HG03342 (cell line): ENCODE data around the gene HSD17B11.
A peak's percentile ranks its signal among the peaks of the same experiment; 100 is the strongest.
"Not testable (repeated sequence)": the region's sequence is repeated elsewhere in the genome, so short reads cannot be mapped to it uniquely, and the experiment has no call there.

Experiments used
- ATAC-seq: cut with Tn5 transposase; IDR thresholded peaks from one replicate; pipeline ENCODE4 v1.9.1; 2021; ENCODE audit warnings: mild to moderate bottlenecking, moderate library complexity; ENCODE audit not compliant: unreplicated experiment

HSD17B11 gene

DNA sequence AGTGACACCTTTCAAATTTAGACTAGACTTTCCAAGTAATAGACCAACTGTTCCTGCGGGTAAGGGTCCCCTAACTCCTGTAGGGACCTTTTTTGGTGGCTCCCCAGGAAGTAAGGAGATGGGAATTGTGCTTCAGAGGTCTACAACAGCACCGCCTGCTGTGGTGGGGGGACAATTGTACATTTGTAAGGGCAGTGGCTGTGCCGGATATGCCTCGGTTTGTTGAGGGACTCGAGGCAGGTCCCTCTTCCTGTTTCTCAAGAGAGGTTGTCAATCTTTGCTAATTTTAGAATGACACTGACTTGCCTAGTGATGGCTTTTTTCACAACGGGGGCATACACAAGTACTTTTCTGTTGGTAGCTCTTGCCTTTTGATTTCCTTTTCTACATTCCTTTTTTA is 15.5 kb upstream of the HSD17B11 start:
- ATAC-seq, result peak; percentile 49

DNA sequence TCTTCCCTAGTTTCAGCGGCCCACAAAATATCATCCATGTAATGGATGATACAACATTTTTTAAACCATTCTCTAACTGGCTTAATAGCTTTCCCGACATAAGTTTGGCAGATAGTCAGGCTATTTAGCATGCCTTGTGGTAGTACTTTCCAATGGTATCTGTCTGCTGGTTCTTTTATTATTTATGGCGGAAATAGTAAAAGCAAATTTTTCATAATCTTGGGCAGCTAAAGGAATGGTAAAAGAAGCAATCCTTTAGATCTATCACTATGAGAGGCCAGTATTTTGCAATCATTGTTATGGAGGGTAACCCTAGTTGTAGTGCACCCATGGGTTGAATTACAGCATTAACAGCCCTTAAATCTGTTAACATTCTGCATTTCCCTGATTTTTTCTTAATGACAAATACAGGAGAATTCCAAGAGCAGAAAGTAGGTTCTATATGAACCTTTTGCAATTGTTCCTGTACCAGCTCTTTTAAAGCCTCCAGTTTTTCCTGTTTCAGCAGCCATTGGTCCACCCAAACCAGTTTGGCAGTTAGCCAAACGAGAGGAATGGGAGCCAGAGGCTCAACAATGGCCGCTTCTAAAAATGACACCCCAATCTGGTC is 14.3 kb upstream of the HSD17B11 start:
- no peak for ATAC-seq

DNA sequence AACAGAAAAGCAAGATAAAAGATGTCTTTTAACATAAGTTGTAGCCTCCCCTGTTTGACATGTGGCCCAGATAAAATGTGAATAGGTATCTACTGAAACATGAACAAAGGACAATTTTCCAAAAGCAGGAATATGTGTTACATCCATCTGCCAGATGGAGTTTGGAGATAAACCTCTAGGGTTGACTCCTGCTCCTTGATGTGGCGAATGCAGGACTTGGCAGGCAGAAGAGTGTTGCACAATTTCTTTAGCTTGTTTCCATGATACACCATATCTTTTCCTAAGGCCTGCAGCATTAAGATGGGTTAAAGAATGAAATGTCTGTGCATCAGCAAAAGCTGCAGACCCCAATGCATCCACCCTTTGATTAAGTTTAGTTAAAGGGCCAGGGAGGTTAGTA is 12.7 kb upstream of the HSD17B11 start:
- ATAC-seq, result not testable (repeated sequence)

DNA sequence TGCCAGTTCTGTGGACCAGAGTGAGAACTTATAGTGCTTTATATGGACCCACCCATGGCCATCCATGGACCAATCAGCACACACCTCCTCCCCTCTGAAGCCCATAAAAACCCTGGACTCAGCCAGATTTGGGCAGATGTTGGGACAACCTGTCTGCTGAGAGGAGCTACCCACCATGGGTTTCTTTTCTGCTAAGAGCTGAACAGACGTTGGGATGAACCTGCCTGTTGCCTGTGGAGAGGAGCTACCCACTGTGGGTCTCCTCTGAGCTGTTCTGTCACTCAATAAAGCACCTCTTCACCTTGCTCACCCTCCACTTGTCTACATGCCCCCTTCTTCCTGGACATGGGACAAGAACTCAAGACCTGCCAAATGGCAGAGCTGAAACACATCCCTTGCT is 9.0 kb upstream of the HSD17B11 start:
- no peak for ATAC-seq

DNA sequence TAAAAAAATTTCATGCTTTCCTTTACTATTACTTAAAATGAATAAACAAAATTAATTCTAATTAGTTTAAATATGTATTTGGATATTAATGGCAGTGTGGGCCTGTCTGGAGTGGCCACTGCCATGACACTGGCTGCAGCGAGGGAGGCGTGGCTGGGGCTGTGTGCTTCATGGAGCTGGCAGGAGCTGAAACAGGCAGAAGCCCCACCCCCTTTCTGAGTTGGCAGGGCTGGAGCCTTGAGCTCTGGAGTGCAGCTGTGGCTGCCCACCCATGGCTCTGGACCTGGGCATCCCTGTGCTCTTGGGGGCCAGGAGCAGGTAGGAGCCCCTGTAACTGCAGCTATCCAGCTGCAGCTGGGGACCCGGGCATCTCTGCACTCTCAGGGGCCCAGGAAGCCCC is 8.2 kb upstream of the HSD17B11 start:
- no peak for ATAC-seq

DNA sequence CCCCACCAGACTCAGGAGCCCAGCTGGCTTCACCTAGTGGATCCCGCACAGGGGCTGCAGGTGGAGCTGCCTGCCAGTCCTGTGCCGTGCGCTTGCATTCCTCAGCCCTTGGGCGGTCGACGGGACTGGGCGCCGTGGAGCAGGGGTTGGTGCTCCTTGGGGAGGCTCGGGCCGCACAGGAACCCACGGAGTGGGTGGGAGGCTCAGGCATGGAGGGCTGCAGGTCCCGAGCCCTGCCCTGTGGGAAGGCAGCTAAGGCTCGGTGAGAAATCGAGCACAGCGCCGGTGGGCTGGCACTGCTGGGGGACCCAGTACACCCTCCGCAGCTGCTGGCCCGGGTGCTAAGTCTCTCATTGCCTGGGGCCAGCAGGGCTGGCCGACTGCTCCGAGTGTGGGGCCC is 4.9 kb upstream of the HSD17B11 start:
- not testable (repeated sequence) for ATAC-seq

DNA sequence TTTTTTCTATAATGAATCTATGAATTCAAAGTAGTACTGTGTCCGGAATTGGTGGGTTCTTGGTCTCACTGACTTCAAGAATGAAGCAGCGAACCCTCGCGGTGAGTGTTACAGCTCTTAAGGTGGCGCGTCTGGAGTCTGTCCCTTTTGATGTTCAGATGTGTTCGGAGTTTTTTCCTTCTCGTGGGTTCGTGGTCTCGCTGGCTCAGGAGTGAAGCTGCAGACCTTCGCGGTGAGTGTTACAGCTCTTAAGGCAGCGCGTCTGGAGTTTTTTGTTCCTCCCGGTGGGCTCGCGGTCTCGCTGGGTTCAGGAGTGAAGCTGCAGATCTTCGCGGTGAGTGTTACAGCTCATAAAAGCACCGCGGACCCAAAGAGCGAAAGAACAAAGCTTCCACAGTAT is 4.1 kb upstream of the HSD17B11 start:
- not testable (repeated sequence) for ATAC-seq

DNA sequence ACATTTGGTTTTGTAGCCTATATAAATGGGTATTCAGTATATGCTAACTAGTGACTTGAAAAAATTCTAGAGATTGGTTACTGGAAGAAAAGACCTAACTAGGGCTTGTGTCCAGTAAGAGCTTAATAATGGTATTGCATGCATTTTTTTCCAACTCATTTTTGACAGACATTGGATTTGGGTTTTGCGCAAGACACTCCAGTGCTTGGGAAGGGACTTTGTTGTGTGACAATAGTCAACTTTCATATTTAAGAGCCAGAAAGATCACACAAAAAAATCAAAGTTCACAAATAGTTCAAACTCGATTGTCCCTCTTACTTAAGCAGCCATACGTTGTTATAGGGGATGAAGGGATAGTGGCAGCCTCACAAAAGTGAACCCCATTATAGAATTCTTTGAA is 1.2 kb upstream of the HSD17B11 start:
- ATAC-seq, result no peak

DNA sequence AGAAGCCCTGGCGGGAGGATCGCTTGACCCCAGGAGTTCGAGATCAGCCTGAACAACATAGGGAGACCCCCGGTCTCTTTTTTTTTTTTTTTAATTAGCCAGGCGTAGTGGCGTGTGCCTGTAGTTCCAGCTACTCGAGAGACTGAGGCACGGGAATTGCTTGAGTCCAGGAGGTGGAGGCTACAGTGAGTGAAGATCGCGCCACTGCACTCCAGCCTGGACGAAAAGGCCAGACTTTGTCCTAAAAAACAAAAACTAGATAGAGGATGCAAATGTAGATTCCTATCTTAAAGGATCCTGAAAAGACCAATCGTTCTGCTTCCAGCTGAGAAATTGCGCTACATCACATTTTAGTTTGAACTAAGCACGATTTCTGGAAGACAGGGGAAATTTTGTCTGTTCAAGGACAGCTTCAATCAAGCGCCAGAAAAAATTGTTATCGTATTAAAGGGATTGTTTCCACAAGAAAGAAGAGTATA is 627 bp upstream of the HSD17B11 start:
- no peak for ATAC-seq

DNA sequence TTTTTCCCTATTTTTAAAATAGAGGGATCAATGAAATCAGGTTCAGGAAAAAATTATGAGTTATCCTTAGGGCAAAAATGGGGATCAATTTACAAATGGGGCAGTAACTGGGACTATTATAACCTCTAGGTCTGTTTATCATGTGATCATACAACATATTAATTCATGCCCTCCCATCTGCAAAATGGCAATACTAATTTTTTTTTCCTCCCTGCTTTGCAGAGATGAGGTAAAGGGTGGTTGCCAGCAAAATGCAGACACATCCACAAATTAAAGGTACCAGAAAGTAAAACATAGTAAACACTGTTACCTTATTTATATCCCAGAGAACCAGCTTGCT is 467 bp downstream of the HSD17B11 start:
- peak; percentile 2 for ATAC-seq

DNA sequence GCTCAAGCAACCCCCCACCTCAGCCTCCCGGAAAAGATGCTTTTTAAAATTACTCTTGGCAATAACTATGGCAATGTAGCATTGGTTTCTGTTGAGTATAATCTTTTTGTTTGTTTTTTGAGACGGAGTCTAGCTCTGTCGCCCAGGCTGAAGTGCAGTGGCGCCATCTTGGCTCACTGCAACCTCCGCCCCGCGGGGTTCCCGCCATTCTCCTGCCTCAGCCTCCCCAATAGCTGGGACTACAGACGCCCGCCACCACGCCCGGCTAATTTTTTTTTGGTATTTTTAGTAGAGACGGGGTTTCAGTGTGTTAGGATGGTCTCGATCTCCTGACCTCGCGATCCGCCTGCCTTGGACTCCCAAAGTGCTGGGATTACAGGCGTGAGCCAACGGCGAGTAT is 933 bp downstream of the HSD17B11 start:
- not testable (repeated sequence) for ATAC-seq

DNA sequence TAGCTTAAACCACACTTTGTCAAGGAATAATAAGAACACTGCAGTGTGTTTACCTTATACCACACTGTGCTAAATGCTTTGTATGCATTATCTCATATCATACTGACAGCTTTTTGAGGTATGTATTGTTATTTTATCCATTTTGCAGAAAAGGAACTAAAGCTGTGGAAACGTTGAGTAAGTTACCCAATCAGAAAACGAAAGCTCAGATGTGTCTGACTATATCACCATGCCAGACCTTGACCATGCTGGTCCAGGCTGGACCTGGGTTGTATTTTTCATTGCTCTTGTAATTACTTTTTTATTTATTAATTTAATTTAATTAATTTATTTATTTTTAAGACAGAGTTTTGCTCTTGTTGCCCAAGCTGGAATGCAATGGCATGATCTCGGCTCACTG is 2.1 kb downstream of the HSD17B11 start:
- ATAC-seq, result no peak

DNA sequence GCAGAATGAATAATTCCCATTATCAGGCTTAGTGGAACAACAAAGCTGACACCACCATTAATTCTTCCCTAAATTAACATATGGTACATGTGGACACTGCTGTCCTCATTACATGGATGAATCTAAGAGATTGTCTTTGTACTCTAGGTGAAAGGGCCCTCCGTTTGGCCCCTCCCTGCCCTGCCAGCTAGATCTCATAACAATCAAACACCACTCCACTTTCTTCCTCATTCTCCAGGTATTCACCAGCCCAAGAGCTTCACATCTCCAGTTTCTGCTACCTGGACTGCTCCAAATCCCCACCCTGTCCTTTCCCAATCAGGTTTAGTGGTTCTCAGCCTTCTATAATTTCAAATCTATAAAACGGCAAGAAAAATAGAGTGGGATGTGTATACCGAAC is 3.8 kb downstream of the HSD17B11 start:
- no peak for ATAC-seq

DNA sequence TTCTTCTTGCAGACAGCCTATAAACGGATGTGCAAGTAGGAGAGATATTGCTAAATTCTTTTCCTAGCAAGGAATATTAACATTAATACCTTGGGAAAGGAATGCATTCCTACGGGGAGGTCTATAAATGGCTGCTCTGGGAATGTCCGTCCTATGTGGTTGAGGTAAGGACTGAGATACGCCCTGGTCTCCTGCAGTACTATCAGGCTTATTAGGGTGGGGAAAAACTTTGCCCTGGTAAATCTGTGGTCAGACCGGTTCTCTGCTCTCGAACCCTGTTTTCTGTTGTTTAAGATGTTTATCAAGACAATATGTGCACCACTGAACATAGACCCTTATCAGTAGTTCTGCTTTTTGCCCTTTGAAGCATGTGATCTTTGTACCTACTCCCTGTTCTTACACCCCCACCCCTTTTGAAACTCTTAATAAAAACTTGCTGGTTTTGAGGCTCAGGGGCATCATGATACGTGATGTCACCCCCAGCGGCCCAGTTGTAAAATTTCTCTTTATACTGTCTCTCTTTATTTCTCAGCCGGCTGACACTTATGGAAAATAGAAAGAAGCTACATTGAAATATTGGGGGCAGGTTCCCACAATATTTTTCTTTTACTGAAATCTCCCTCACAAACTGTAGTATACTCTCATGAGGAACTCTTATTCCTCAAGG is 6.4 kb downstream of the HSD17B11 start:
- ATAC-seq, result not testable (repeated sequence)

DNA sequence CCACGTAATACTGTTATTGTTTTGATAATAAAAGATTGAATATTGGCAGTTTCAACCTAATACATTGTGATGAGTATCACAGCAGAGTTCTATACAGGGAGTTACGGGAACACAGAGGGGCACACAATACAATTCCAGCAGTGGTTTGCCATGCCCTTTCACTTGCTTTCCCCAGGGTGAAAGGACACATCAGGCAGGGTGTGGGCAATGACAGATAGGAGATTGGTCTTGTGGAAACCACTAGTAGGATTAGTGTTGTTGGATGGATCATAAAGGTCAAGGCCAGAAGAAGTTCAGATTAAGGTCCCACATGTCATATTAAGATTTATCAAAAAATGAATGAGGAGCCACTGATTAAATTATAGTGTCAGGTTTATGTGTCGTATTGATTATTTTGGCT is 8.1 kb downstream of the HSD17B11 start:
- no peak for ATAC-seq

DNA sequence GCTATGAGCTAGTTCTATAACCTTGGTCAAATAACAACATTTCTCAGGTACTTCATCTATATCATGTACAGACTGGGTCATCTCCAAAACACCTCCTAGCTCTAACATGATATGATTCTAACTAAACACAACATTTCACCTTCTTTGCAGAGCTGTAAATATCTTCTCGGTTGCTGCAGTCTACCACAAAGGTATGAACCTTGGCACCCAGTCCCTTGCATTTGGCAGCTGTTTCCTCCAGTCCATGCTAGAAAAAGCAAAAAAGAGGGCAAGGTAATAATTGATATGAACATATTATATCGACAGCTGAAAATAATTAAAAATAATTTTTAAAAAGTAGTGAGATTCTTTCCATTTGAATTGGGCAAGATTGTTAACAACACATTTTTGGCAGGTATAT is 8.9 kb downstream of the HSD17B11 start:
- no peak for ATAC-seq

DNA sequence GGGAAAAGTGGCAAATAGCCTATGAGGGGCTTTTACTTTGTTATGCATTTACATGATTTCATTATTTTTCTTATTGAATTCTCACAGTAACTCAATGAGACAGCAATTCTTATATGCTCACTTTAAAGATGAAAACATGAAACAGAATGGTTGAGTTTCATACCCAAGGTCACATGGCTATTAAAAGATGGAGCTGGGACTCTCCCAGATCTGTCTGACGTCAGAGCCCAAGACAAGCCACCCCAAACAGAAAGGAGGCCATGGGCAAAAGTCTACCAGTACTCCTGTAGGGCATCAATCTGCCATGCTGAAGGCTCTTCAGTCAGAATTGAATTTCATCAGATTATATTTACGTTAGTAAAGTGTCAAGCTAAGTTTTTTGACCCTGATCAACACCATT is 13.2 kb downstream of the HSD17B11 start:
- ATAC-seq, result no peak

DNA sequence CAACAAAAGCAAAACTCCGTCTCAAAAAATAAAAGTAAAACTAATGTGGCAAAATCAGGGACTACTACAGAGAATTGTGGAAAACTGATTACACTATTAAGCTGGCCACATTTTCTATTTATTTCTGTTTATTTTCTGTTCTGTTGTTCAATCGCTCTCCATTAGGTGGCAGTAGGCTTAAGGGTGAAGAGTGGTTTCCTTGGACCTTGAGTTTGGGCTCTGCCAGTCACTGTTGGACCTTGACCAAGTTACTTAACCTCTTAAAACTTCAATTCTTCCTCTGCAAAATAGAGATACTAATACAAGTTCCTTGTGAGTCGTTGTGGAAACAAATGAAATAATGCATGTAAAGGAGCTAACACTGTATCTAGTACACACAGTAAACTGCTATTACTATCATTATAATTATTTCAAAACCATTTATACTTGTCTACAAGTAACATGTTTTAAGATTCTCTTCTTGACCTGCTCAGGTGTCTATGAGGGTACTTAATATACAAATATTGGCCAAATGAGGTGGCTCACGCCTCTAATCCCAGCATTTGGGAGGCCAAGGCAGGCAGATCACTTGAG is 15.2 kb downstream of the HSD17B11 start:
- no peak for ATAC-seq

DNA sequence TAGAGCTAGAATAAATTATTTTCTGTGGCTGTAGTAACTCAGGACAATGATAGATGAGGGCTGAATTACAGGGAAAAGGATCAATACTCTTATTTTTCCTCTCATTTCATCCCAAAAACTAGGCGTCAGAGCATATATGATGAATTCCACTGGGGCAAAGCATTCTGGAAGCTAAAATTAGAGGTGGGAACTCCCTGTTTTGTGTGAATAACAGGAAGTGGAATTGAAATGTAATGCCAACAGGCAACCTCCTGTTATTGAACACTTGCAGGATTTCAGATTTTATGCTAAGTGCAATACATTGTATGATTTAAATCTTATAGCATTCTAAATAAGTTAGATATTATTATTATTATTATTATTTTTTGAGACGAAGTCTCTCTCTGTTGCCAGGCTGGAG is 20.9 kb downstream of the HSD17B11 start:
- ATAC-seq, result no peak

DNA sequence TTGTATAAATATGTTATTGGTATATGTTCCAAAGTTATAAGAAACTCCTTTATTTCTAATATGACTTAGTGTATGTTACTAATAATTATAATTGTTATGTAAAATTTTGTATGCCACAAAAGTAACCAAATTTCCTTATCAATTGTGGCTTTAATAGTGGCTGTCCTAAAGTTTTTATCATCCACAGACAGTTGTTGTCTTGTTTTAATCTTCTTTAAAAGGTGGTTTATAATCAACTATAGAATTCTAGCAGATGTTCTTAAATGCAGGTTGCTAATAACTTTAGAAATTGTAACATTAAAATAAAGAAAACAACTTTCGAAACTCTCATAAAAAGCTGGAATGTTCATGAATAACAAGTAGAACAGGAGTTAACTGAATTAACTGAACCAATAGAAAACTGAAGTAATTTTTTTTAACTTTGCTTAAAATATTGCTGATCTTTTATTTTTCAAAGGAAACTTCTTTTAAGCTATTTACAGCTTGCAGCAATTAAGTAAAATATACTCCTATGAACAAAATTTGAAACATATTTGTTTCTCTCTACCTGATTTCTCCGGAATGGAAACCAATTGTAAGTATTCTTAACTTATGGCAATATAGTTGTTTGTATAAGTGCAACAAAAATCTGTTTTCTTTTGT is 24.3 kb downstream of the HSD17B11 start:
- ATAC-seq, result no peak

DNA sequence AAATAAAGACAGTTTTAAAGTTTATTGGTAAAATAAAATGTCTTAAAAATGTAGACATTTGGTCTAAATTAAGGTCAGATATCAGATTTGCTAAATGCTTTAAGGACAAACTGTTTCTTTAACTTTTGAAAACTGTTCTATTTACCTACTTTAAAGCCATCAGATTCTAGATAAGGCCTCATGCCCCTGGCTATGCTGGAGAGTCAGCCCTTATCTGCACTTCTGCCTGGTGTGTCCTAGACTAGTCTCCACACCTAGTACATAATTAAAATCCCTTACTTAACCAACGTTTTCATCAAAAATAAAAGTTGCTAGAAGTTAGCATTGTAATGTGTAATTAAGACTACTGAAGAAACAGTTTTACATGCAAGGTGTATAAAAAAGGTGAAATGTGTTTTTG is 25.6 kb downstream of the HSD17B11 start:
- ATAC-seq, result no peak

DNA sequence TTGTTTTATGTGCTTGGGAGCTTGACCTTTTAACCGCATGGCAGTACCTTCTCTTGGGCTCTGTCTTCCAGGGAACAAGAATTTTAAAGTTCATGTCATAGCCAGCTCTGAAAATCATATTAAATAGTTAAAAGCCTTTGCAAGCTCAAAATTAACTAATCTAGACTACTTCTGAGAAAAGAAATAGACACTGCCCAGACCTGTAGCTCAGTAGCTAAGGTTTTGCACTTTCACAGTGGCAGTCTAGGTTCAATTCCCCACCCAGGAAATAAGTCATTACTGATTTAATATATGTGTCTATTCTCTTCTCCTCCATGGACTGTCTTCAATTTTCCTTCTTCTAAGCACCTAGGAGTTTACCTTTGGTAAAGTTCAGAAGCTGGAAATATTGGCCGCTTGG is 27.4 kb downstream of the HSD17B11 start:
- ATAC-seq, result no peak
